Raji (cell line): ENCODE data around the gene ACOXL.

Source experiments
- POLR2A ChIP-seq: IDR thresholded peaks from 2 replicates; pipeline ENCODE4 v1.6.1; 2011; ENCODE audit warnings: low read depth, low read length, control low read depth; ENCODE audit not compliant: insufficient read depth

ACOXL gene

DNA sequence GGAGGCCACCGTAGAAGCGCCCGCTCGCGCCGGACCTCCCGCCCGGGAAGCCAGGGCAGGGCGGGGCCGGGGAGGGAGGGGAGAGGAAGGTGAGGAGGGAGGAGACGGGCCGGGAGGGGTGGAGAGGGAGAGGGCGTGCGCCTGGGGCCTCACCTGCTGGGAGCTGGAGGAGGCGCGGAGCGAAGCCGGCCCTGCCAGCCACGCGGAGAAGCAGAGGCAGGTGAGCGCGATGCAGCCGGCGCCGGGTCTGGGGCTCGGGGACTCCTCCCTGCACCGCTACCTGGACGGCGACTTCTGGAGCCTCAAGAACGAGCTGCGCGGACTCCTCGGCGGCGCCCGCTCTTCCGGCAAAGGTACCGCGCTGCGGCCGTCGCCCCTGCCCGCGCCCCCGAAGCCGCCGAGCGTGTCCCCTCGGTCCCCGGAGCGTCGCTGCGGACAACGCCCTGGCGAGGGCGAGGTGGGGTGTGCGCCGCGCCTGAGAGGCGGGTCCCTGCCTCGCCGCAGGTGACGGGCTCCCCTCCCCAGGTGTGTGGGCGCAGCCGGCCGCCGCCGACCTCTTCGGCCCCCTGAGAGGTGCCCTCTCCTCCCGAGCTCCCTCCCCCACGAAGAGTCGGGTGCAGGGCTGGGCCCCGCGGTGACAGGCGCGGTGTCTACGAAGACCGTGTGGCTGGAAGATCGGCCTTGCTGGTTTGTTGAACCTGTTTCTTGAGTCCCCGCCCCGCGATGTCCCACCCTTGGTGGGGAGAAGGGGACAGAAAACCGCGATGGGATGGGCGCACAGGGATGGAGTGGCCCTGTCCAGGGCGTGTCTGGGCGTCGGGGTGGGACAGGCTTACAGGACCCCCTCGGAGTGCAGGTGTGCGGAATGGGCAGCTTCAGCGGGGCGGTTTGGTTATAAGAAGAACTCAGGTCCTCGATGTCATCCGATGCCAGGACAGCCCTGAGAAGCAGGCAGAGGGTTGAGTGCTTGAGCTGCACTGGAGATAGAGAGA is at the start of gene ACOXL:
Gene ACOXL (plus strand): TSS at position 152 of the 992 bp plus-strand sequence. CDS start 35,817 bp downstream, outside the sequence.
- TF ChIP-seq POLR2A = no peak

DNA sequence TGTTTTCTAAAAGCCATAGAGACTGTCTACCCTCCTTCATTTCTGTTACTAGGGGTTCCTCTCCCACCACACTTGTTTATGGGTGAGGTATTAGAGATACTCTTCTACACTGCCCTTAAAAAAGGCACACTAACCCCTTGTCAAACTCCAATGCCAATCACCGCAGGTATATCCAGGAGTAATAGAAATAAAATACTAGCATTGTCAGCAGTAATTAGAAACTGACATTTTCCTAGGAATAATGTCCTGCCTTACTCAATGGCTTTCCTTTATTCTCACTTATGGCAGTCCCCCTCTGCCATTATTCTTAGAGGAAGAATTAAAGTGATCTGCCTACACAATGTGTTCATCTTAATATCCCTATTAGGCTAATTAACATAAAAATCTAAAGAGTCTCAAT is 49.5 kb upstream of the ACOXL start:
- TF ChIP-seq POLR2A = no peak

DNA sequence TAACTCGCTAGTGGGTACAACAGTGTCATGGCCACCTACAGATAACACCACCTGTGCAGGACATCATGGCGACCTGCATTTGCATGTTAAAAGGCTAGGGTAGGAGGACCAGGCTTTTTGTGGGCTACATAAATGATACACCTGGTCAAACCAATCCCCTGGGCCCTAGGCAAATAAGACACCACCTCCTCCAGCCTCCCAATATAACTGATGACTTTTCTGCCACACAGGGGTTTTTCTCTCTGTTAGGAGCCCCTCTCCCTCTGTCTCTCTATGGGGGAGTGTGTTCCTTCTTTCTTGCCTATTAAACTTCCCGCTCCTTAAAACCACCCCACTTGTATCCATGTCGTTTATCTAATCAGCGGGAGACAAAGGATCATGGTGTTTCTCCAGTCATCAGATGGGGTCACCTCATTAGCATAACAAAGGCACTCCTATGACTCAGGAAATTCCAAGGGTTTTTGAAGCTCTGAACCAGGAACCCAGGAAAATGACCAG is 43.7 kb upstream of the ACOXL start:
- no peak for TF ChIP-seq POLR2A

DNA sequence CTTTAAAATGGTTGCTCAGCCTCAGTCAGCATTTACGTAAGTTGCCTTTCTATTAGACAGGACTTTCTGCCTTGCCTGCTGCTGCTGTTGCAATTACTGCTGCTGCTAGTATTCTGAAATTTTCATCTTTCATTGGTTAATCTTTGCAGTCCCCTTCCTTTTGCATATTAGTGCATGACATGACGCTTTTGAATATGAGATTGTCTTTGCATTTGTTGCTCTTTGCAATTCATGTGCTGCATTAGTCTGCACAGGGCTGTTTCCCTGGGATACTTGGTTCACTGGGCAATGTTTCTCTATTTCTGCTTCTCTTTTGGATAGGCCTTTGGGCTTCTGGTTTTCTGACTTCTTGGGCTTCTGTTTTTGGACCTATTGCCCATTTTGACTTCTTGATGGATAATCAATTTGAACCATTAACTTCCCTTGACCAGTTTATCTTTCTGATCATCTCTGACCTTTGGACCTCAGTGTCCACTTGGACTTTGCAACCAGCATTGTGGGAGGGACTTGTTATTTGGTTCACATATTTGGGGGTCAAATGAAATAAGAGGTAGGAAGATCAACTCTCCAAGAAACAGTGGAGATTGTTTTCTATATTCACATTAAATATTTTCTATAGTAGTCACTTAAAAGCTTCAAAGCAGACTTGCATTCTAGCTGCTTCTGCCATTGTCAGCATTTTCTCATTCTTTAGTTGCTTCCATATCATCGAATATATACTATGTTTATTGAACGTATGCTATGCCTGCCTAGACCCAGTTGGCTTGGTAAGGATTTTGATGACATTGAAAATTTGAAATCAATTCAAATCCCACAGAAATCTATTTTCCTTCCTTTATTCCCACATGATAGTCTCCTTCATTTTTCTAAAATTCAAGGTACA is 42.0 kb upstream of the ACOXL start:
- no peak for TF ChIP-seq POLR2A

DNA sequence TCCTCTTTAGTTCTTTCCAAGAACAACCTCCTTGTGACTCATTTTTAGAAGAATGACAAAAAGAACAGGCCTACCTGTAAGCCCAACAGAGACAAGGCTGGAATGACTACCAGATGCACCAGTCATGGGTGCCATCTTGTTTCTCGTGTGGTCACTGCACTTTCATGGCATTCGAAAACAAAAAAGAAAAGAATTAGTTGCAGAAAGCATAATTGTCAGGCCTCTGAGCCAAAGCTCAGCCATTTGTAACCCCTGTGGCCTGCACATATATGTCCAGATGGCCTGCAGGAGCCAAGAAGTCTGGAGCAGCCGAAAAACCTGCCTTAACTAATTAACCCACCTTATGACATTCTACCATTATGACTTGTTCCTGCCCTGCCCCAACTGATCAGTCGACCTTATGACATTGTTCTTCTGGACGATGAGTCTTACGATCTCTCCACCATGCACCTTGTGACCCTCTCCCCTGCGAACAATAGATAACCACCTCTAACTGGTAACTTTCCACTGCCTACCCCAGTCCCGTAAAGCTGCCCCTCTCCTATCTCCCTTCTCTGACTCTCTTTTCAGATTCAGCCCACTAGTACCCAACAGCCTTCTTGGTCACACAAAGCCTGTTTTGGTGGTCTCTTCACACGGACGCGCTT is 40.6 kb upstream of the ACOXL start:
- no peak for TF ChIP-seq POLR2A

DNA sequence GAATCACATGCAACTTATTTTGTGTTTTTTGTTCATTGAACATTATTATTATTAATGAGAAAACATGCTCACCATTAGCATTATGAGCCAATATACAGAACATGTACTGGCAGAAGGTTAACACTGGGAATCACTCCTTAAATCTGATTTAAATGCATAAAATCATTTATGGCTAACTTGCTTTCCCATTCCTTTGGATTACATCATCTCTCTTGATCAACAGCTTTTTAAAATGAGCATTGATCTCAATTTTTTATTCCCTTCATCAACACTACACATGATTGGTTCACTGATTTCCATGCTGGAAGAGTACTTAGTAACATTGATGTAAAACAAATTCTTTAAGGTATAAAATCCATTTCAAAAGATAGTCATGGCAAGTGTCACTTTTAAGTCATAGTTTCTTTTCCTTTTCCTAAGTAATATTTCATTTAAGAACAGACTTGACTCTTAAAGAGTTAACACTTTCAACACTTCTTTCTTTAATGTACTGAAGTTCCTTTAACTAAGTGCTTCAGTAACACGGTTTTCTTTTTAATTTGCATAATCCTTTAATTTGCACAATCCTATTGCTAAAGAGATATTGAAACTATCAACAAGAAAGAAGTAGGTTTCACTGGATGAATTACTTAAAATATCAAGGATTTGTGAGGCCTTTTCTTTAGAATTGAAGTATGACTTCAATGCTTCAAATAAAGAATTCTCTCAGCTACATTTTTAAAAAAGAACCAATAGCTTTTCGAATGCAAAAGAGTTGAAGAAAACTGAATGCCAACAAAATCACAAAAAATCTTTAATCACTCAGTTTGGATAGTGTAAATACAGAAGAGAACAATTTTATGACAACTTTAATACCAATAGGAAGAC is 29.6 kb upstream of the ACOXL start:
- TF ChIP-seq POLR2A = no peak

DNA sequence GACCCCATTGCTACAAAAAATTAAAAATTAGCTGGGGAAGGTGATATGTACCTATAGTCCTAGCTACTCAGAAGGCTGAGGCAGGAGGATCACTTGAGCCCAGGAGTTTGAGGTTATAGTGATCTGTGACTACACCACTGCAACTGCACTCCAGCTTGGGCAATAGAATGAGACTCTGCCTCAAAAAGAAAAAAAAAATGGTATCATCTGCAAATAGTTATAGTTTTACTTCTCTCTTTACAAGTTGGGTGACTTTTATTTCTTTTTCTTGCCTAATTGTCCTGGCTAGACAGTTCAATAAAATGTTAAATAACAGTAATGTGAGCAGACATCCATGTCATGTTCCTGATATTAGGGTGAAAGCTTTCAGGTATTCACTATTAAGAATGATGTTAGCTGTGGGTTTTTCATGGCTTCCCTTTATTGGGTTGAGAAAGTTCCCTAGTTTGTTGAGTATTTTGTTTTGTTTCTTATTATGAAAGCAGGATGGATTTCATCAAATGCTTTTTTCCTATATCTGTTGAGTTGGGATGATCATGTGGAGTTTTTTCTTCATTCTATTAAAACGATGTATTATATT is 24.9 kb upstream of the ACOXL start:
- no peak for TF ChIP-seq POLR2A

DNA sequence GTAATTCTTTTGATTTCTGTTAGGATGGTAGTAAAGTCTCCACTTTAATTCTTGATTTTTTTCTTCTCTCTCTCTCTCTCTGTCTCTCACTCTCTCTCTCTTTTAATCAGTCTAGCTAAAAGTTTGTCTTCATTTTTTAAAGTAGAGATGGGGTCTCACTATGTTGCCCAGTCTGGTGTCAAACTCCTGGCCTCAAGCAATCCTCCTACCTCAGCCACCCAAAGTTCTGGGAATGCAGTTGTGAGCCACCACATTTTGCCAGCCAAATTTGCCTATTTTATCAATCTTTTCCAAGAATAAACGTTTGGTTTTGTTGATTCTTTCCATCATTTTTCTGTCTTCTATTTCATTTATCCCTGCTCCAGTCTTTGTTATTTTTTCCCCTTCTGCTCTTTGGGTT is 23.9 kb upstream of the ACOXL start:
- TF ChIP-seq POLR2A = no peak

DNA sequence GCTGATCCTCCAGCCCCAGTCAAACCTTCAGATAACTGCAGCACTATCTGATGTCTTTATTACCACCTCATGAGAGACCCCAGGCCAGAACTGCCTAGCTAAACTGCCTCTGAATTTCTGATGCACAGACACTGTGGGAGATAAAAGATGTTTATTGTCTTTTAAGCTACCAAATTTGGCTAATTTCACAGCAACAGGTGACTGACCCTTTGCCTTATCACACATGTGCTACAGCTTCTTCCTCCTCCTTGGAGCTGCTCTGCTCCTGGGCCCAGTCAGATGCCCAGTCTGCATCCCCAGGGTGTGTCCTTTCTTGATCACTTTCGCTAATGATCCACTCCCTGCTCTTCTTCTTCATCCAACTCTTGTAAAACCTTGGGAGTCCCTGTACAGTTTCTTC is 19.6 kb upstream of the ACOXL start:
- TF ChIP-seq POLR2A = no peak

DNA sequence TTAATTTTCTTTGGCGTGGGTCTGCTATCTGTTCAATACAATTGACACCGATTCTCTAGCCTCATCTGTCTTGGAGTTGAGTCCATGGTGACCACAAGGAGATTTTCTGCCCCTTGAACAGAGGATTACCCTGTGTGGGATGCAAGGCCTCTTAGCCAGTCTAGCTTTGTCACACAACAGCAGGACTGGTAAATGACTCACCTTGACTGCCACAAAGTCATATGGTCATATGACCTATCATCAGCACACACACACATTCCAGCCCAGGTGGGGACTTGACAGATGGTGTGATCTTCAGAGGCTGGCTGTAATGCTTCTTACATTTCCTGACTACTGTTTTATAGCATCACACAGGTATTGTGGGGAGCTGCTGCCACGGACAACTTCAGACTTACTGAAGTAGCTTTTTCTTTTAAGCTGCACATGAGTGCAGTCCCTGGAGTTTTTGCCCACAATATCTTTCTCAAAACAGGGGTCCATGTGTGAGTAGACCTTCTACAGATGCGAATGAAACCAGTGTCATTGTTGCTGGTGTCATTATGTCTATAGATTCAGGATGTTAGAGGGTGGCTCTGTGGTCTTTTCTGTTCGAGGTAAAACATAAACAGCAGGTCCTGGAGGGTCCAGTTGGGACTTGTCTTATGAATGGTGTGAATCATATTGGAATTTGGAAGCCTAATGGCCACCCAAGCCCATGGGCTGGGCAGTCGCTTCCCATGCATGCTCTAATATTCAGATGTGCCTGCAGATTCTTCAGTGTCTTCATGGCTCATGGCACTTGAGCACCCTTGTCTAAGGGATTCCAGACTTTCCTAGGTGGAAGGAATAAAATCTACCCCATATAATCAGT is 18.6 kb upstream of the ACOXL start:
- no peak for TF ChIP-seq POLR2A

DNA sequence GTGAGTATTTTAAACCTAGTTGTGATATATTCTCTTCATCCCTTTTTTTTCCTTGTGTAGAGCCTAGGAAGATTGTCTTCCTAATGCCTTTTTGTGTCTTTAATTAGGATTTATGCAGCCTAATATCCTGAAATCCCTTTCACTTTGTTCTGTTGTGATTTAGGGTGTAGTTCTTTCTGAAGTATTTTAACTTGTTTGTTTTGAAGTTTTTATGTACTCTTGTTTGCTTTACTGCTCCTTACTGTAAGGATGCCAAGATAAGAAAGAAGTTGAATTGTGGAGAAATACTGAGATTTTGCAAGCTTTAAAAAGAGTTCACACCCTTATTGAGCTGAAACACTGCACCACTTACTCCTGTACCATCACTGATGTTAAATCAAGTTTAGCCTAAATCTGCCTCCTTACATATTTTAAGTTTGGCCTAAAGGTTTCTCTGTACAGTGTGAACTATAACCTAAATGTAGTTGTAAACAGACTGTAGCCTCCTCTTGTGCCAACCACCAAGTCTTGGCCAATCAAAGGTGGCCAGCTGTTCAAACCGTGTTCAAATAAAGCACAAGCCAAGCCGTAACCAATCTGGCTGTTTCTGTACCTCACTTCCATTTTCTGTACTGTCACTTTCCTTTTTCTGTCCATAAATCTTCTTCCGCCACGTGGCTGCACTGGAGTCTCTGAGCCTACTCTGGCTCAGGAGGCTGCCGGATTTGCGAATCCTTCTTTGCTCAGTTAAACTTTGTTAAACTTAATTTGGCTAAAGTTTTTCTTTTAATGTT is 17.7 kb upstream of the ACOXL start:
- no peak for TF ChIP-seq POLR2A

DNA sequence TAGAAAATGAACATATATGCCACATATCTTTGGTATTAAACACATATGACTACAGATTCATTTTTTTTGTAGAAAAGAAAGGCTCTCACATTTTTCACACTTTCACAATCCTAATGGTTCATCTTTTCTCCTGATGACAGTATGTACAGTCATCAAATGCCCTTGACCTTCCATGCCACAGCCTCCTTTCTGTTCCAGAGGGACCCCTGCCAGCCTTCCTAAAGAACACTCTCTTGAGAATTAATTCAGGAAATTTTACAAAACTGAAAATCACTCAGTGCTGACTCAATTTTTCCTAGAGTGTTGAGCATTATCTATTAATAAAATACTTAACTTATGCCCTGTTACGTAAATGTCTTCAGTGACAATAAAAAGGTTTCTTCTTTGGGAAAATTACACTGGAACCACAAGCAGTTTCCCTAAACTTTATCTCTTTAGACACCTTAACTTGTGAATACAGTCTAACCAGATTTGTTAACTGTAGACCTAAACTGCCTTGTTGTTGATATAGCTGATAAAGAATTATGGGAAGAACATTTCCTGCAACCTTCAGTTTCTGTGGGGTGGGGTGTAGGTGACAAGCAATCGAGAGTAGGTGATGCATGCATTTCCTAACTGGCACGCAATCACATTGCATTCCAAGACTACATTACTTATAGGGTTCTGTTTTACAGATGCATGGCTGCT is 15.3 kb upstream of the ACOXL start:
- TF ChIP-seq POLR2A = no peak

DNA sequence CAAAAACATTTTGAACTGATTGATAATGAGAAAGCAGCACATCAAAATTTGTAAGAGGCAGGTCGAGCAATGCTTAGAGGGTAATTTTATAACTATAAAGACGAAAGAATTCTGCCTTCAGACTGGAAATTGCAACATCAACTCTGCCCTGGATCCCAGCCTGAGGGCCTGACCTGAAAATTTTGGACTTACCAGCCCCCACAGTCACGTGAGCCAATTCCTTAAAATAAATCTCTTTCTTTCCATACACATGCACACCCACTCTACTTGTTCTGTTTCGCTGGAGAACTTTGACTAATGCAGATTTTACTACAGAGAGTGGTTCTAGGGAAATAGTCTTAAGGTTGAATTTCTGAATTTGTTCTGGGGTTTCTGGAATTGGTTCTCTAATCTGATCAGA is 14.6 kb upstream of the ACOXL start:
- TF ChIP-seq POLR2A = no peak
